Fibroblast of lung (primary cell): ENCODE results near the gene PLS3. TPM values are rescaled to one million over a fixed set of nuclear protein-coding genes. Genes with fewer than 3 reads are reported as not detected.

Experiments
- DNase-seq, 2 donors: peaks; one replicate each; pipeline versions ENCODE4 v3.0.0 to v3.0.0-alpha.2; 2010; ENCODE audit warnings: low read depth in 2 of 2
- H2AFZ ChIP-seq: 2 replicates; pipeline ENCODE4 v1.5.1; 2012; ENCODE audit warnings: low read length, control low read depth, inconsistent platforms
- H3K27ac ChIP-seq: 2 replicates; pipeline ENCODE4 v1.5.1; 2011; ENCODE audit warnings: low read length, control low read depth; ENCODE audit not compliant: insufficient read depth
- H3K27me3 ChIP-seq: 2 replicates; pipeline ENCODE4 v1.5.1; 2011; ENCODE audit warnings: mild to moderate bottlenecking, low read length; ENCODE audit not compliant: control insufficient read depth, insufficient read depth
- H3K36me3 ChIP-seq: 2 replicates; pipeline ENCODE4 v1.5.1; 2011; ENCODE audit warnings: low read length; ENCODE audit not compliant: control insufficient read depth, insufficient read depth
- H3K4me1 ChIP-seq: 2 replicates; pipeline ENCODE4 v1.5.1; 2011; ENCODE audit warnings: low read length; ENCODE audit not compliant: control insufficient read depth, insufficient read depth; ENCODE audit errors: extremely low read depth
- H3K4me2 ChIP-seq: 2 replicates; pipeline ENCODE4 v1.5.1; 2011; ENCODE audit warnings: low read length, control low read depth; ENCODE audit not compliant: insufficient read depth; ENCODE audit errors: extremely low read depth
- H3K4me3 ChIP-seq, 4 experiments: fragments of 200-600 bp in 1 of 4; sonication (generic) in 1 of 4; replicated peaks in 1 of 4; 2 replicates each; pipeline ENCODE4 v1.5.1; 2011 to 2016; ENCODE audit warnings: low read length in 4 of 4, low read depth in 3 of 4, mild to moderate bottlenecking in 3 of 4, control low read depth in 2 of 4, inconsistent platforms in 1 of 4, mixed read lengths in 1 of 4; ENCODE audit not compliant: insufficient read depth in 1 of 4; ENCODE audit errors: control extremely low read depth in 1 of 4
- H3K79me2 ChIP-seq: 2 replicates; pipeline ENCODE4 v1.5.1; 2012; ENCODE audit warnings: mild to moderate bottlenecking, low read length, inconsistent platforms; ENCODE audit not compliant: control insufficient read depth, insufficient read depth
- H3K9ac ChIP-seq: 2 replicates; pipeline ENCODE4 v1.5.1; 2011; ENCODE audit warnings: mild to moderate bottlenecking, low read length, control low read depth; ENCODE audit not compliant: insufficient read depth
- H3K9me3 ChIP-seq: 2 replicates; pipeline ENCODE4 v1.5.1; 2012; ENCODE audit warnings: low read depth, low read length; ENCODE audit not compliant: control insufficient read depth, insufficient read depth
- H4K20me1 ChIP-seq: 2 replicates; pipeline ENCODE4 v1.5.1; 2011; ENCODE audit warnings: low read length; ENCODE audit not compliant: control insufficient read depth, insufficient read depth; ENCODE audit errors: extremely low read depth
- EZH2 ChIP-seq: IDR thresholded peaks from 2 replicates; pipeline ENCODE4 v1.5.1; 2012; ENCODE audit warnings: low read length, control low read depth, mild to moderate bottlenecking; ENCODE audit errors: missing control alignments
- polyA plus RNA-seq, 2 donors: library from polyadenylated mRNA; depleted of rRNA in 1 of 2; stranded (reverse) in 1 of 2; unstranded in 1 of 2; fragments of >200 nt; gene quantifications; 2 replicates each; pipeline ENCODE4 v1.2.1, GENCODE V29; 2011 to 2012; ENCODE audit warnings: missing spikeins in 1 of 2
- total RNA-seq: library from RNA; depleted of rRNA; stranded (reverse); fragments of >200 nt; gene quantifications from 2 replicates; pipeline ENCODE4 v1.2.1, GENCODE V29; 2014
- TF ChIP-seq, protein P1 (sequence below), 2 donors: IDR thresholded peaks in 1 of 2; conservative IDR thresholded peaks in 1 of 2; 1 replicate in 1 of 2; 2 replicates in 1 of 2; pipeline ENCODE4 v1.5.1; 2011 to 2012; ENCODE audit warnings: low read length in 2 of 2, control low read depth in 1 of 2, inconsistent platforms in 1 of 2, low read depth in 1 of 2, mild to moderate bottlenecking in 1 of 2

PLS3 gene
- total and polyA plus RNA-seq, 2 donors (not counting 1 experiment from before 2014, with no cell fraction given): 223 to 262 TPM

DNA sequence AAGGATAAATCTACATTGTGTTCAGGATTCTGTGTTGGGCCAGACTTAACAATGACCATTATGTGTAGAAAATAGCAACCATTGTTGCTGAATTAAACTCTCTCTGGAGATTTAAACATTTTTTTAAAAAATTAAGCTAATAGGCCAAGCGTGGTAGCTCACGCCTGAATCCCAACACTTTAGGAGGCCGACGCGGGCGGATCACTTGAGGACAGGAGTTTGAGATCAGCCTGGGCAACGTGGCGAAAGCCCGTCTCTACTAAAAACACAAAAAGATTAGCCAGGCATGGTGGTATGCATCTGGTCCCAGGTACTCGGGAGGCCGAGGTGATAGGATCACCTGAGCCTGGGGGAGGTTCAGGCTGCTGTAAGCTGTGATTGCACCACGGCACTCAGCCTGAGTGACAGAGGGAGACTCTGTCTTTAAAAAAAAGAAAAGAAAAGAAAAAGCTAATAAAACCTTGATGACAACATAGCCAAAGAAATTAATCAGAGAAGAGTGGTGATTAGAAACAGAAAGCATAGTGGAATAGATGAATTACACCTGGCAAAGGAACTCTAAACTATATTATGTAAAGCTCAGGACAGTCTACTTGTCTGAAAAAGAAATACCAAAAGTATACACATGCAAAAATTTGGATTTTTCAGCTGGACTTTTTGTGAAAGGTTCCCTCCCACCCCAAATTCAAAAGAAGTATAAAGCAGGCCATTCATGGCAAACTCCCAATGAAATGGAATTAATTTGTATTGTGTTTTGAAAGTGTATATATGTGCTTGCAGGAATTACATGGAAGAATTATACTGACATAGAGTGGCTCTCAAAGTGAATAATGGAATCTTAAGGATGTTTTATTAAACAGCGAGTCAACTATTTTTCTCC lies 21.9 kb downstream of the PLS3 start:
- no peak overlapping the region for H2AFZ ChIP-seq
- H3K4me1 ChIP-seq: no peaks in the 10 kb centered on the region
- no peaks in the 10 kb centered on the region for H3K27me3 ChIP-seq
- peak overlapping the region; percentile 43 for H3K27ac ChIP-seq
- TF ChIP-seq, protein P1, sequence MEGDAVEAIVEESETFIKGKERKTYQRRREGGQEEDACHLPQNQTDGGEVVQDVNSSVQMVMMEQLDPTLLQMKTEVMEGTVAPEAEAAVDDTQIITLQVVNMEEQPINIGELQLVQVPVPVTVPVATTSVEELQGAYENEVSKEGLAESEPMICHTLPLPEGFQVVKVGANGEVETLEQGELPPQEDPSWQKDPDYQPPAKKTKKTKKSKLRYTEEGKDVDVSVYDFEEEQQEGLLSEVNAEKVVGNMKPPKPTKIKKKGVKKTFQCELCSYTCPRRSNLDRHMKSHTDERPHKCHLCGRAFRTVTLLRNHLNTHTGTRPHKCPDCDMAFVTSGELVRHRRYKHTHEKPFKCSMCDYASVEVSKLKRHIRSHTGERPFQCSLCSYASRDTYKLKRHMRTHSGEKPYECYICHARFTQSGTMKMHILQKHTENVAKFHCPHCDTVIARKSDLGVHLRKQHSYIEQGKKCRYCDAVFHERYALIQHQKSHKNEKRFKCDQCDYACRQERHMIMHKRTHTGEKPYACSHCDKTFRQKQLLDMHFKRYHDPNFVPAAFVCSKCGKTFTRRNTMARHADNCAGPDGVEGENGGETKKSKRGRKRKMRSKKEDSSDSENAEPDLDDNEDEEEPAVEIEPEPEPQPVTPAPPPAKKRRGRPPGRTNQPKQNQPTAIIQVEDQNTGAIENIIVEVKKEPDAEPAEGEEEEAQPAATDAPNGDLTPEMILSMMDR (conservative IDR thresholded peaks at IDR 0.05 in 1 of 2, IDR thresholded peaks at IDR 0.05 in 1 of 2; ENCODE audit: low read depth in 1 of 2, low read length in 2 of 2): no peak
- no peak for TF ChIP-seq EZH2
- no peaks in the 10 kb centered on the region for H3K36me3 ChIP-seq
- peaks cover 49% of the 10 kb centered on the region for H3K79me2 ChIP-seq
- H4K20me1 ChIP-seq: no peaks in the 10 kb centered on the region
- no peaks in the 10 kb centered on the region for H3K9me3 ChIP-seq
- peak overlapping the region in 3 of 4 experiments; percentile 2 to 38 (median 14) for H3K4me3 ChIP-seq
- H3K9ac ChIP-seq: no peak overlapping the region
- no peak for DNase-seq
- peak overlapping the region; percentile 54 for H3K4me2 ChIP-seq

DNA sequence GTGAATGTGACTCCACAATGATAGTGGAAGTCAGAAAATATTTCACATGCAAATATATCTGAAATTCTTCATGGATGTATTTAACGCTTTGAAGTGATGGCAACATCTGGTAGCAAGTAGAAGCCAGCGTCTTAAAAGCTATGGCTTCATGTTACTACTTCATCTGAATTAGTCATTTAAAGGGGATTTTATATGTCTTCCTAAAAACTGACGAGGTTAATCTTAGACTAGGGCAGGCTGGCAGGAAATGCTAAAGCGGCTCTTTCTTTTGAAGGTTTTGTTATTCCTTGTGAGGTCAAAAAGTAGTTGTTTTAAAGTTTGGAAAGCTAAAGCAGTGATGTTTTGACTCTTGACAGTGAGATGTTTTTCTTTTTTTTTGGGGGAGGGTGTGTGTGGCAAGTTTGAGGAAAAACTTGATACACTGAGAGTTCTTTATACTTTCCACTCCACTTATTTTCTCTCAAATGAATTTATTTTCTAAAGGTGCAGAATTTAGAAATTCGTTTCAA lies 22.6 kb downstream of the PLS3 start:
- H3K27me3 ChIP-seq: no peaks in the 10 kb centered on the region
- peak overlapping the region in 2 of 4 experiments; percentile 14 to 38 for H3K4me3 ChIP-seq
- H3K79me2 ChIP-seq: peaks cover 49% of the 10 kb centered on the region
- H2AFZ ChIP-seq: no peak overlapping the region
- H3K9ac ChIP-seq: no peak overlapping the region
- no peaks in the 10 kb centered on the region for H3K36me3 ChIP-seq
- TF ChIP-seq EZH2: no peak
- TF ChIP-seq, protein P1 (conservative IDR thresholded peaks at IDR 0.05 in 1 of 2, IDR thresholded peaks at IDR 0.05 in 1 of 2; ENCODE audit: low read depth in 1 of 2, low read length in 2 of 2): no peak
- peak overlapping the region; percentile 54 for H3K4me2 ChIP-seq
- DNase-seq: peak; percentile 62 to 67
- peak overlapping the region; percentile 43 for H3K27ac ChIP-seq
- H4K20me1 ChIP-seq: no peaks in the 10 kb centered on the region
- no peaks in the 10 kb centered on the region for H3K9me3 ChIP-seq
- no peaks in the 10 kb centered on the region for H3K4me1 ChIP-seq

- no peaks in the 10 kb centered on the region for H3K9me3 ChIP-seq
- H3K79me2 ChIP-seq: peaks cover 47% of the 10 kb centered on the region
- no peaks in the 10 kb centered on the region for H4K20me1 ChIP-seq
- no peaks in the 10 kb centered on the region for H3K27me3 ChIP-seq
- no peak overlapping the region for H3K9ac ChIP-seq
- H3K4me3 ChIP-seq: no peak overlapping the region
- H3K4me2 ChIP-seq: peak overlapping the region; percentile 45
- no peaks in the 10 kb centered on the region for H3K4me1 ChIP-seq
- DNase-seq: peak; percentile 51 to 66
- no peaks in the 10 kb centered on the region for H3K36me3 ChIP-seq
- H3K27ac ChIP-seq: peak overlapping the region; percentile 41
- no peak for TF ChIP-seq EZH2
- TF ChIP-seq, protein P1 (conservative IDR thresholded peaks at IDR 0.05 in 1 of 2, IDR thresholded peaks at IDR 0.05 in 1 of 2; ENCODE audit: low read depth in 1 of 2, low read length in 2 of 2): no peak
- no peak overlapping the region for H2AFZ ChIP-seq
Observed at GRCh38 chrX:115584696-115585095, 23.7 kb downstream of the PLS3 start.
